CD14-positive monocyte (primary cell): ENCODE results near the gene ZBED4. TPM values are rescaled to one million over a fixed set of nuclear protein-coding genes. Genes with fewer than 3 reads are reported as not detected.

Experiments
- DNase-seq, 3 donors: peaks; one replicate each; pipeline ENCODE4 v3.0.0-alpha.2; 2011 to 2022
- H2AFZ ChIP-seq: 2 replicates; pipeline ENCODE4 v1.6.0; 2012; ENCODE audit warnings: mild to moderate bottlenecking, low read depth, low read length, inconsistent platforms; ENCODE audit not compliant: insufficient read depth, poor library complexity, severe bottlenecking
- H3K27ac ChIP-seq, 2 donors: 1 replicate in 1 of 2; 2 replicates in 1 of 2; pipeline ENCODE4 v1.5.1; 2012 to 2013; ENCODE audit warnings: low read length in 2 of 2, control low read depth in 1 of 2, inconsistent platforms in 1 of 2, low read depth in 1 of 2, mild to moderate bottlenecking in 1 of 2
- H3K27me3 ChIP-seq, 2 donors: one replicate each; pipeline versions ENCODE4 v1.6.0 to v1.6.1; 2011 to 2013; ENCODE audit warnings: low read length in 2 of 2; ENCODE audit not compliant: control insufficient read depth in 2 of 2, insufficient read depth in 2 of 2
- H3K36me3 ChIP-seq, 2 donors: replicated peaks in 1 of 2; 1 replicate in 1 of 2; 2 replicates in 1 of 2; pipeline versions ENCODE4 v1.5.1 to v1.6.1; 2012 to 2013; ENCODE audit warnings: low read length in 2 of 2, control low read depth in 1 of 2, inconsistent platforms in 1 of 2, mild to moderate bottlenecking in 1 of 2; ENCODE audit not compliant: insufficient read depth in 2 of 2, control insufficient read depth in 1 of 2
- H3K4me1 ChIP-seq, 2 donors: 1 replicate in 1 of 2; 2 replicates in 1 of 2; pipeline versions ENCODE4 v1.5.1 to v1.6.1; 2012 to 2013; ENCODE audit warnings: low read length in 2 of 2, control low read depth in 1 of 2, inconsistent platforms in 1 of 2, mild to moderate bottlenecking in 1 of 2, moderate library complexity in 1 of 2; ENCODE audit not compliant: insufficient read depth in 2 of 2, control insufficient read depth in 1 of 2
- H3K4me2 ChIP-seq: replicated peaks from 2 replicates; pipeline ENCODE3; 2012; ENCODE audit warnings: low read length, moderate library complexity, mild to moderate bottlenecking; ENCODE audit not compliant: poor library complexity, severe bottlenecking; ENCODE audit errors: extremely low read depth
- H3K4me3 ChIP-seq, 3 experiments: fragments of 200-600 bp in 1 of 3; sonication (generic) in 1 of 3; replicated peaks in 1 of 3; 1 replicate in 2 of 3; 2 replicates in 1 of 3; pipeline ENCODE4 v1.5.1; 2011 to 2013; ENCODE audit warnings: low read length in 3 of 3, mild to moderate bottlenecking in 3 of 3, control low read depth in 2 of 3, low read depth in 2 of 3, inconsistent platforms in 1 of 3, moderate library complexity in 1 of 3
- H3K79me2 ChIP-seq: 2 replicates; pipeline ENCODE4 v1.6.0; 2012; ENCODE audit warnings: mild to moderate bottlenecking, control low read depth, inconsistent platforms, low read length, moderate library complexity; ENCODE audit not compliant: insufficient read depth
- H3K9ac ChIP-seq: 2 replicates; pipeline ENCODE4 v1.6.0; 2017; ENCODE audit warnings: low read length, mild to moderate bottlenecking; ENCODE audit not compliant: insufficient read depth, poor library complexity, severe bottlenecking
- H3K9me3 ChIP-seq, 2 donors: replicated peaks in 1 of 2; 1 replicate in 1 of 2; 2 replicates in 1 of 2; pipeline versions ENCODE4 v1.5.1 to v1.6.1; 2012 to 2013; ENCODE audit warnings: low read length in 2 of 2, control low read depth in 1 of 2; ENCODE audit not compliant: control insufficient read depth in 1 of 2, insufficient read depth in 1 of 2
- H4K20me1 ChIP-seq: 2 replicates; pipeline ENCODE4 v1.6.0; 2012; ENCODE audit warnings: mild to moderate bottlenecking, low read length, control low read depth, moderate library complexity; ENCODE audit not compliant: insufficient read depth
- H3K27ac Mint-ChIP-seq, 7 donors: one replicate each; pipeline ENCODE4 v1.8.0; 2020; ENCODE audit warnings: mild to moderate bottlenecking in 7 of 7, mixed read lengths in 7 of 7, moderate library complexity in 6 of 7, inconsistent platforms in 2 of 7
- H3K27me3 Mint-ChIP-seq, 3 donors: one replicate each; pipeline ENCODE4 v1.8.0; 2021 to 2022; ENCODE audit warnings: low read depth in 3 of 3, mild to moderate bottlenecking in 3 of 3, mixed read lengths in 3 of 3, moderate library complexity in 3 of 3, inconsistent platforms in 1 of 3
- H3K36me3 Mint-ChIP-seq, 2 donors: one replicate each; pipeline ENCODE4 v1.8.0; 2020; ENCODE audit warnings: mixed read lengths in 2 of 2, inconsistent platforms in 1 of 2, mild to moderate bottlenecking in 1 of 2
- H3K4me1 Mint-ChIP-seq: one replicate; pipeline ENCODE4 v1.8.0; 2020; ENCODE audit warnings: mild to moderate bottlenecking, mixed read lengths
- H3K4me3 Mint-ChIP-seq, 2 donors: one replicate each; pipeline ENCODE4 v1.8.0; 2020; ENCODE audit warnings: mild to moderate bottlenecking in 2 of 2, mixed read lengths in 2 of 2, moderate library complexity in 1 of 2
- H3K9me3 Mint-ChIP-seq, 7 donors: one replicate each; pipeline ENCODE4 v1.8.0; 2020 to 2022; ENCODE audit warnings: mixed read lengths in 7 of 7, mild to moderate bottlenecking in 6 of 7, moderate library complexity in 6 of 7, inconsistent platforms in 2 of 7
- WGBS: methylation state at CpG from one replicate; pipeline ENCODE4 v1.1.5; 2013; ENCODE audit warnings: missing lambda C conversion rate; ENCODE audit not compliant: insufficient coverage; 5-methylcytosine and 5-hydroxymethylcytosine counted together
- intact Hi-C, 2 donors: fragments of 100-400 bp; cut with micrococcal nuclease; formaldehyde crosslinking; loops; one replicate each; pipeline versions ENCODE4 v1.15.0 to v1.15.1; 2023
- polyA plus RNA-seq, 3 donors: library from polyadenylated mRNA; depleted of rRNA in 1 of 3; unstranded in 2 of 3; stranded (reverse) in 1 of 3; fragments of 300-500 nt in 2 of 3; fragments of >200 nt in 1 of 3; fragmentation: Illumina TruSeq in 2 of 3; gene quantifications; 1 replicate in 2 of 3; 2 replicates in 1 of 3; pipeline ENCODE4 v1.2.3, GENCODE V29; 2012 to 2021
- TF ChIP-seq, protein P1 (sequence below): fragments of 200-600 bp; IDR thresholded peaks from one replicate; pipeline ENCODE4 v1.8.0; 2022; ENCODE audit warnings: antibody characterized with exemption, mild to moderate bottlenecking

The ZBED4 gene
- polyA plus RNA-seq, 3 donors, result 3.8 to 8.2 (median 5.7) TPM

DNA sequence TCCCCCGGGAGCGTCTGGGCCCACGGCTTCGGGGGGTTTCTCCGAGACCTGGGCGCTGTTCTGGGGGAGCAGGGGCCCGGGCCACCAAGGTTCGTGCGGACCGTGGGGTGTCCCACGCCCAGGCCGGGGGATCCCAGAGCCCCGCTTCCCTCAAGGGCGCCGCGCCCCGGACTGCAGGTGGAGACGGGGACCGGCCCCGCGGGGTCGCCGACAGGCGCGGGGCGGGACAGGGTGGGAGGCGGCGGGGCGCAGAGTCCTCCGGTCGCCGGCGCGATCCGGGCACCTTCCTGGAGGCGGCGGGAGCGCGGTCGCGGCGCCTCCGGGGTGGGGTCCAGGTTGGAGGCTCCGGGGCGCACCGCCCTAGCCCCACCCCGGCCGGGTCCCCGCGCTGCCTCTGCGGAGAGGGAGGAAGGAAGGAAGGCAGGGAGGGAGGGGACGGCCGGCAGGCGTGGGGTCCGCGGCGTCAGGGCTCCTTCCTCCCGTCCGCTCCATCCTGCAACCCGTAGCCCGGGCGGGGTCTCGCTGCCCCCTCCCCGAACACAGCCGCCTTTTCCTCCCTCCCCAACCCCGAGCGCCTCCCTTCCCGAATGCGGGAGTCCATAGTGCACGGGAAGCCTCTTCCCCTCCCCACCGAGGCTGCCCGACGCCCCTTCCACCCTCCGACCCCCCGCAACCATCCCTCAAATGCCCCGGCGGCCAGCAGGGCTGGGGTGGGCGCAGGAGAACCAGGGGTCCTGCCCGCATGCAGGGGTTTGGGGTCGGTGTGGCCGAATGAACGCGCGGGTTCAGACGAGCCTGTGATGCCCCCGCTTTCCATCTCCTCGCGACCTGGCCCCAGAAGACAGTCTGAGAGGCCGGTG, 4.3 kb upstream of the ZBED4 start:
- Mint-ChIP-seq H3K36me3 (peaks cover 3 to 10% of the 10 kb centered on the region in 2 donors), H3K27me3 (peaks cover 3 to 13% (median 6%) of the 10 kb centered on the region in 3 donors), H3K4me1 (peaks cover 22% of the 10 kb centered on the region), H3K27ac (no peak overlapping the region), H3K4me3 (peak overlapping the region; percentile 85 to 90), H3K9me3 (no peaks in the 10 kb centered on the region)
- DNase-seq, result no peak
- H3K27ac ChIP-seq, result peak overlapping the region in 1 of 2 donors; percentile 83
- no peaks in the 10 kb centered on the region for H3K9me3 ChIP-seq
- WGBS, result under 1% methylated on average over 69 of the region's 89 CpGs
- intact Hi-C loops, result loop anchor here (2.0 kb wide), 2 partner anchors 19 to 69 kb away; partner anchors contain the start of genes ALG12 (in 1 of the 2) and CRELD2 (in 1 of the 2)
- peak overlapping the region; percentile 86 for H2AFZ ChIP-seq
- H3K9ac ChIP-seq, result peak overlapping the region; percentile 78
- no peaks in the 10 kb centered on the region for H3K27me3 ChIP-seq
- peaks cover under 1% of the 10 kb centered on the region for H4K20me1 ChIP-seq
- no peaks in the 10 kb centered on the region for H3K36me3 ChIP-seq
- H3K4me3 ChIP-seq, result peak overlapping the region; percentile 69 to 82 (median 78)
- H3K4me2 ChIP-seq, result peak overlapping the region; percentile 91
- TF ChIP-seq, protein P1, sequence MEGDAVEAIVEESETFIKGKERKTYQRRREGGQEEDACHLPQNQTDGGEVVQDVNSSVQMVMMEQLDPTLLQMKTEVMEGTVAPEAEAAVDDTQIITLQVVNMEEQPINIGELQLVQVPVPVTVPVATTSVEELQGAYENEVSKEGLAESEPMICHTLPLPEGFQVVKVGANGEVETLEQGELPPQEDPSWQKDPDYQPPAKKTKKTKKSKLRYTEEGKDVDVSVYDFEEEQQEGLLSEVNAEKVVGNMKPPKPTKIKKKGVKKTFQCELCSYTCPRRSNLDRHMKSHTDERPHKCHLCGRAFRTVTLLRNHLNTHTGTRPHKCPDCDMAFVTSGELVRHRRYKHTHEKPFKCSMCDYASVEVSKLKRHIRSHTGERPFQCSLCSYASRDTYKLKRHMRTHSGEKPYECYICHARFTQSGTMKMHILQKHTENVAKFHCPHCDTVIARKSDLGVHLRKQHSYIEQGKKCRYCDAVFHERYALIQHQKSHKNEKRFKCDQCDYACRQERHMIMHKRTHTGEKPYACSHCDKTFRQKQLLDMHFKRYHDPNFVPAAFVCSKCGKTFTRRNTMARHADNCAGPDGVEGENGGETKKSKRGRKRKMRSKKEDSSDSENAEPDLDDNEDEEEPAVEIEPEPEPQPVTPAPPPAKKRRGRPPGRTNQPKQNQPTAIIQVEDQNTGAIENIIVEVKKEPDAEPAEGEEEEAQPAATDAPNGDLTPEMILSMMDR, result no peak
- H3K79me2 ChIP-seq, result peaks cover 3% of the 10 kb centered on the region
- peaks cover 22 to 40% of the 10 kb centered on the region in 2 donors for H3K4me1 ChIP-seq

DNA sequence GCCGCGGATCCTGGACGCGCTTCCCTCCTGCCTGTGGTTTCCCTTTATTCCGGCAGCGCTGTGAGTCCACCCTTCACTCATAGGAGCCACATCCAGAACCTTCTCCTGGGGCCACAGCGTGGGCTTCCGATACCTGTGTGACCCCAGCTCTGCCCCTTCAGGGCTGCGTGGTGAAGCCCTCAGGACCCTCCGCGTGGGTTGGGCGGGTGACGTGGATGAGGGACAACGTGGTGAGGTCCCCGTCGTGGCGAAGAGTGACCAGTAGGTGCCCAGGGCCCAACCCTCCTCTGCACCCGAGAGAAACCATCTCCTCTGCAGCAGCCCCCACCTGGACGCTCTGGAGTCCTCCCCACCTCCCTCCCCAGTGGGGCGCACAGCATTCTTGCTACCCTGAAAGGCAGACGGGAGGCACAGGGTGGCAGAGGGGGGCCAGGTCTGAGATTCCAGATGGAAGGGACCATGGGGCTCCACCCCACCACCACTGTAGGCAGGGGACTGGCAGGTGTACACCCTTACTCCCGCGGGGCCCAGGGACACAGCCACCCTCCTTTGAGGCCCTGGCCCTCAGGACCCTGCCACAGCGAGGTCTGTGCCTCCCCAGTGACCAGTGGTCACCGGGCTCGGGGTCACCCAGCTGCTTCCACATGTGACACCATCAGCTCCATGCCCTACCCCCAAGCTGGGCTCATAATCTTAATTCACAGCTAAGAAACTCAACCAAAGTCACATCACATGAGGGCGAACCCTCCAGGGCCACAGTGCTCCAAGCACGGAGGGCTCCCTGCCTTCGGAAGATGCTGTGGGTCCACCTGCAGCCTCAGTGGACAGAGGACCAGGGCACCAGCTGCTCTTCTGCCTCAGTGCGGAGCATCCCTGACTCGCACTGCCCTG, 3.4 kb upstream of the ZBED4 start:
- DNase-seq, result no peak
- Histone ChIP-seq H3K4me3 (peak overlapping the region; percentile 69 to 82 (median 78)), H3K4me2 (peak overlapping the region; percentile 91), H3K27me3 (no peaks in the 10 kb centered on the region), H3K27ac (no peak overlapping the region), H4K20me1 (peaks cover 9% of the 10 kb centered on the region), H3K9me3 (no peaks in the 10 kb centered on the region), H2AFZ (peak overlapping the region; percentile 86), H3K4me1 (peaks cover 31 to 48% of the 10 kb centered on the region in 2 donors), H3K9ac (peak overlapping the region; percentile 78), H3K79me2 (peaks cover 12% of the 10 kb centered on the region), H3K36me3 (no peaks in the 10 kb centered on the region)
- Mint-ChIP-seq H3K9me3 (no peaks in the 10 kb centered on the region), H3K27ac (peak overlapping the region in 1 of 7 donors; percentile 35), H3K27me3 (peaks cover 3 to 13% (median 6%) of the 10 kb centered on the region in 3 donors), H3K4me3 (peak overlapping the region; percentile 80 to 85), H3K4me1 (peaks cover 31% of the 10 kb centered on the region), H3K36me3 (peaks cover 3 to 7% of the 10 kb centered on the region in 2 donors)
- intact Hi-C loops, result no loop called here
- WGBS, result 59% methylated on average over 23 of the region's 31 CpGs
- TF ChIP-seq, protein P1, result no peak
